Retina (tissue), 1 donor: ENCODE measurements around the gene GPR156.
A peak's percentile ranks its signal among the peaks of the same experiment; 100 is the strongest.

ENCODE experiments used
- DNase-seq: peaks from one replicate; pipeline ENCODE4 v3.0.0-alpha.2; 2016

The GPR156 gene

GRCh38 chr3:120192579-120192978 is 92.4 kb downstream of the GPR156 start:
- no peak for DNase-seq

GRCh38 chr3:120192159-120192558 is 92.9 kb downstream of the GPR156 start:
- DNase-seq = no peak

- DNase-seq = no peak
Observed at GRCh38 chr3:120182613-120183511, 102.2 kb downstream of the GPR156 start.

GRCh38 chr3:120181632-120182031 is 103.4 kb downstream of the GPR156 start:
- no peak for DNase-seq

GRCh38 chr3:120180731-120181412 is 104.2 kb downstream of the GPR156 start:
- DNase-seq = no peak

- no peak for DNase-seq
Observed at GRCh38 chr3:120177707-120178306, 107.2 kb downstream of the GPR156 start.

GRCh38 chr3:120177151-120177550 is 107.9 kb downstream of the GPR156 start:
- DNase-seq = peak; percentile 56

- no peak for DNase-seq
Observed at GRCh38 chr3:120174811-120175539, 110.0 kb downstream of the GPR156 start.

- DNase-seq = no peak
Observed at GRCh38 chr3:120173056-120173675, 111.9 kb downstream of the GPR156 start.

- DNase-seq = no peak
Observed at GRCh38 chr3:120172070-120172469, 113.0 kb downstream of the GPR156 start.

- DNase-seq = no peak
Observed at GRCh38 chr3:120171134-120171873, 113.7 kb downstream of the GPR156 start.

- DNase-seq = no peak
Observed at GRCh38 chr3:120170223-120170622, 114.8 kb downstream of the GPR156 start.

- DNase-seq = no peak
Observed at GRCh38 chr3:120169407-120169806, 115.6 kb downstream of the GPR156 start.

- no peak for DNase-seq
Observed at GRCh38 chr3:120168611-120169010, 116.4 kb downstream of the GPR156 start.

GRCh38 chr3:120168038-120168437 is 117.0 kb downstream of the GPR156 start:
- DNase-seq = no peak

GRCh38 chr3:120167488-120167887 is 117.5 kb downstream of the GPR156 start:
- DNase-seq = no peak

GRCh38 chr3:120163816-120164215 is 121.2 kb downstream of the GPR156 start:
- no peak for DNase-seq

GRCh38 chr3:120163026-120163425 is 122.0 kb downstream of the GPR156 start:
- DNase-seq = no peak

GRCh38 chr3:120162400-120162799 is 122.6 kb downstream of the GPR156 start:
- no peak for DNase-seq

GRCh38 chr3:120161902-120162301 is 123.1 kb downstream of the GPR156 start:
- DNase-seq = no peak

GRCh38 chr3:120160050-120160449 is 125.0 kb downstream of the GPR156 start:
- DNase-seq = no peak

GRCh38 chr3:120157681-120158080 is 127.3 kb downstream of the GPR156 start:
- no peak for DNase-seq
